AG08395 (cell line): ENCODE measurements around the gene ISX.
"Not testable (repeated sequence)": the region's sequence is repeated elsewhere in the genome, so short reads cannot be mapped to it uniquely, and the experiment has no call there.

Experiments
- DNase-seq: peaks from one replicate; pipeline ENCODE4 v3.0.0; 2012; ENCODE audit warnings: mixed read lengths, low spot score

The ISX gene

DNA sequence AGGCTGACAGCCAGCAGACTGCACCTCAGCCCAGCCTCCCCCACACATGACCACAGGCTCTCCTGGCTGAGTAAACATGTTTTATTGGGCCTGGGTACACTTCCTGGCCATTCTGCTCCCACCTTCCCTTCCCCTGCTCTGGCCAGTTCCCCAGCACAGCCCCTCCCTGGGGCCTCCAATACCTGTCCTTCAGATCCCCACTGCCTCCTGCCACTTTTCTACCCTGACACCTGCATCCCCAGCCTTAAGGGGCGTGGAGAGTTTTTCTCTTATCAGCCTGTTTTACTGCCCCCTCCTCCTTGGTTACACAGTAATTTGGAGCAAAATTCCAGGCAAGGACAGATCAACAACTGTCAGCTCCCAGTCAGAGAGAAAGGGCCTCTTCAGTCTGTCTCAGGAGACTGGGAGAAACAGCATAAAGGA lies at the start of gene ISX:
Gene ISX (plus strand): TSS at position 363 of the 423 bp plus-strand sequence. CDS start 930 bp downstream, outside the sequence.
- no peak for DNase-seq

DNA sequence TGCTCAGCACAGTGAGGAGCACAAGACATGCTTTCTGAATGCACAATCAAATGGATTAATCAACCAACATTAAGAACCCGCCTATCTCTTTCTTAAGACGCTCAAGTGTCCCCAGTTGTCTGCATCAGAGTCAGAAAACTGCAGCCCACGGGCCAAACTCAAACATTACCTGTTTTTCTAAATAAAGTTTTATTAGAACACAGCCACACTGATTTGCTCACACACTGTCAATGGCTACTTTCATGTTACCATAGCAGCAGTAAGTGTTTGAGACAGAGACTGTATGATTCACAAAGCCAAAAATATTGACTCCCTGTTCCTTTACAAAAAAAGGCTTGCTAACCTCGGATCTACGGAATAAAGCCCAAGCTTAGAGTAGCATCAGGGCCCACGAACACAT lies 49.0 kb upstream of the ISX start:
- no peak for DNase-seq

DNA sequence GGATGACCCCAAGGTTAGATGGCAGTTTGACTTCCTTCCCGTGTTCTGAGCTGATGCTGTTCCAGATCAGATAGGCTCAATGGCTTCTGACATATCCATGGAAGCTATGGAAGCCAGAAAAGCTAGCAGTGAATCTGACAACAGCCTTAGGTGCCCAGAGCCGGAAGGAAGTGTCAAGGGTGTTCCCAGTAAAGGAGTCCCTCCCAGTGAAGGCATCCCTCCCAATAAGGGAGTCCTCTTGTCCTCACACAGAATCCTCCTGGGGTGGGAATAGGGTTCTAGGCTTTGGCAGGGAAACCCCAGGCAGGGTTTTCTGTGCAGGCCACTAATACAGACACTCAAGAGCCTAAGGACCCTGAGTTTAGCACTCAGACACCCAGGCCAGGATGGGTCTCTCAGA lies 47.0 kb upstream of the ISX start:
- no peak for DNase-seq

DNA sequence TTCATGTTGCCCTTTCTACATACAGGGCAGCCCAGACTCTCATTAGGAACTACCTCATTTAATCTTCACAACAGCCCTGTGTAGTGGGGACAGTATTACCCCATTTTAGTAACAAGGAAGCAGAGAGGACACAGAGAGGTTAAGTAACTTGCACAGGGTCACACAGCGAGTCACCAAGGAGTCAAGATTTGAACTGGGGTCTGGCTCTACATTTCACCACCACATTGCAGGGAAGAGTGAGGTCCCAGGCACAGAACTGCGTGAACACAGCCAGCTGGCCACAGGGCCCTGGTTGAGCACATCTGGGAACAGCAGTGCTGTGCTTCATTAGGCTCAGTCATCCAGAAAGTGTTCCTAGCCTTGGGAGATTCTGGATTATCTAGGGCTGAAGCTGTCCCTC lies 45.4 kb upstream of the ISX start:
- DNase-seq: no peak

DNA sequence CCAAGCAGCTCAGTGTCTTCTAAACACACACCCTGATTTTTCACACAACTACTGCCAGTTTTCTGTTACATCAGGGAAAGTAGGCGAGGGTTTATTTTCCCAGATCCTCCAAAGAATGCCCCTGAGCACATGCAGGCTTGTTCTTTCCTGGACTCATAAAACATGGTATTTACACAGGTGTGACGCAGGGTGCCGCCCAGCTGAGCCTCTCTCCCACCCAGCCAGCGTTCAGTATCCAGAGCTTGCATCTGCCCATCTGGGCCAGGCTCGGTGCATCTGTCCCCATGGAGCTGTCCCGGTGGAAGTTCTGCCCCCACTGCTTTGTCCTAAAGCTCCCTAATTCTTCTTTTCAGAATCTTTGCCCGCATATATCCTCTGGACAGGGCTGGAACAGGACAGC lies 44.8 kb upstream of the ISX start:
- DNase-seq: no peak

DNA sequence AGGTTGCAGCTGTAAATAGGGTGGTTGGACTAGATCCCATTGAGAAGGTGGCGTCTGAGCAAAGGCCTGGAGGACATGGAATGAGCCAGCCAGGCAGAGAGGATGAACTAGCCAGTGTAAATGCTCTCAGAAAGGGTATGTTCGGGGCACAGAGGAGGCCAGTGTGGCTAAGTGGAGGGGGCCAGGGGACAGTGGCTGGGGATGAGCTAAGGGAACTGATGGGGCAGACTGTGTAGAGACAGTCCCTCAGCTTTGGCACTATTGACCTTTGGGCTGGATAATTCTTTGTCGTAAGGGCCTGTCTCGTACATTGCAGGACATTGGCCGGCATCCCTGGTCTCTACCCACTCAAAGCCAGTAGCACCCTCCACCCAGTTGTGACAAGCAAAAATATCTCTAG lies 43.7 kb upstream of the ISX start:
- no peak for DNase-seq

DNA sequence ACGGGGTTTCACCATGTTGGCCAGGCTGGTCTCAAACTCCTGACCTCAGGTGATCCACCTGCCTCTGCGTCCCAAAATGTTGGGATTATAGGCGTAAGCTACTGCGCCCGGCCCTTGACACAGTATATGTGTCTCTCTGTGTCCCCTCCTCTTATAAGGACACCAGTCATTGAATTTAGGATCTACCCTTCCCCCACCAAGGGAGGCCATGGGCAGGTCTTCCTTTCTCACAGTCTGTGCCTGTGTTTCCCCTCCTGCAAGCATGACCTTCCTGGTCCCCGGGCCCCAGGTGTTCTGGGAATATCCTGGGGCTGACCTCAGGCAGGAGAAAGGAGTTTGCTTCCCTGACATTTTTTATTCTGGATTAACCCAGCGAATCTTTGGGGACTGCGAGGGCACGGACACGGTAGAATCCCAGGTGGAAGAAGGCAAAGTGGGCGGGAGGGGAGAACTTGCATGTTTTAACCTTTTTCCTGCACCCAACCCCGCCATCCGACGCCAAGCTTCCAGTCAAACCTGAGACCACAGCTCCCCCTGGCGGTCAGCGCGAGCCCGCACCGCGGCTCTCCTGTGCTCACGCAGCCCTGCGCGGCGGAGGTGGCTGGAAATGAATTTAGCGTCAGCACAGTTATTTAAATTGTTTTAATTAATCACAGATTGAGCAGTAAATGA lies 42.1 kb upstream of the ISX start:
- DNase-seq: peak; percentile 73

DNA sequence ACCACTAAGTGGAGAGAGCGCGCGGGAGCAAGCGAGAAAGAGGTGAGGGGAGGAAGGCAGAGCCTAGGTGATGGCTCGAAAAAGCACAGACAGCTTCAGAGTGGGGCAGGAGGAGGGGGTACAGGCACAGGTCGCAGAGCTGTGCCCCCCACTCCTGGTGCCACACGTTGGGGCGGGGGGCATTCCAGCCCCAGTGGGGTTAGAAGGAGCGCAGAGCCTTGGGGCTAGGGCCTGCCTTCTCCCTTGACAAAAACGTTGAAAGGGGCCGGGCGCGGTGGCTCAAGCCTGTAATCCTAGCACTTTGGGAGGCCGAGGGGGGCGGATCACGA lies 41.6 kb upstream of the ISX start:
- DNase-seq: no peak

DNA sequence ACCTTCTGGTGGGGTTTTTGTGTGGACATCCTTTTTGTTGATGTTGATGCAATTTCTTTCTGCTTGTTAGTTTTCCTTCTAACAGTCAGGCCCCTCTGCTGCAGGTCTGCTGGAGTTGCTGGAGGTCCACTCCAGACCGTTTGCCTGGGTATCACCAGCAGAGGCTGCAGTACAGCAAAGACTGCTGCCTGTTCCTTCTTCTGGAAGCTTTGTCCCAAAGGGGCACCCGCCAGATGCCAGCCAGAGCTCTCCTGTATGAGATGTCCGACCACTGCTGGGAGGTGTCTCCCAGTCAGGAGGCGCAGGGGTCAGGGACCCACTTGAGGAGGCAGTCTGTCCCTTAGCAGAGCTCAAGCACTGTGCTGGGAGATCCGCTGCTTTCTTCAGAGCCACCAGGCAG lies 35.8 kb upstream of the ISX start:
- DNase-seq: not testable (repeated sequence)

DNA sequence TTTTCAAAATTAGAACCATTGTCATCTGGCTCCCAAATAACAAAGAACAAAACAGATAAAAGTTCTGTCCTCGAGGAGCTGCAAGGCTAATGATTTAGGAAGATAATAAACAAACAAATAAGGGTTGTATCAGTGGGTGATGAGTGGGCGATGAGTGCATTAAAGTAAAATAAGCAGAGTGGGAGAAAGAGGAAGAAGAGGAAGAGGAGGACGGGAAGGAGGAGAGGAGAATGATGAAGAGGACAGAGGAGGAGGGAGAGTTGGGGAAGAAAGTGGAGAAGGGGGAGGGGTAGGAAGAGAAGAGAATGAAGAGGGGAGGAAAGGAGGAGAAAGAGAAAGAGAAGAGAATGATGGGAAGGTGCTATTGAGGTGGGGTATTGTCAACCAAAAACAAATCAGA lies 33.4 kb upstream of the ISX start:
- no peak for DNase-seq

DNA sequence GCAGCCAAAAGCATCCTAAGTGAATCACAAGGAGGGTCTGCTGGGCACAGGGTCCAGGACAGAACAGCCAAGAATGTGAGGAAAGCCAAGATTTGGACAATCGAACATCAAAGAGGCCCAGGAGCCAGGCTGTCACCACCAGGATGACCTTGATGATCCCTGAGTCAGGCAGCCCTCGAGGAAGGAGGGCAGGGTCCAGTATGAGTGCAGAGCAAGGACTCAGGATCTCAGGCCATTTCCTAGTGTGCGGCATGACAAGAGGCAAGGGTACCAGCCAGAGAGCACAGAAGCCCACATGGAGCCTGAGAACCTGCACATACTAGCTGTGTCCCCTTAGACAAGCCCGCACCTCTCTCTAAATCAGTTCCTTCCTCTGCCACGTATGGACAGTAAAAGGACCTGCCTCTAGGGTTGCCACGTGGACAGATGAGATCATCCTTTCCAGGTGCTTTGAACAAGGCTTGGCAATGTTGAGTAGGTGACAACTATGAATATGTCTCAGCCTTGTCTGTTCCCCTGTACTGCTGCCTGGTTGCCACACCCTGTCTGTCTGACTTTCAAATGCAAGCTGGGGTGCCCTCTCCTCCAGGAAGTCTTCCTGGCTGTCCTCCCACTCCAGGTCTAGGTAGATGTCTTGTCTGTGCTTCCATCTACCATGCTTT lies 32.2 kb upstream of the ISX start:
- no peak for DNase-seq

DNA sequence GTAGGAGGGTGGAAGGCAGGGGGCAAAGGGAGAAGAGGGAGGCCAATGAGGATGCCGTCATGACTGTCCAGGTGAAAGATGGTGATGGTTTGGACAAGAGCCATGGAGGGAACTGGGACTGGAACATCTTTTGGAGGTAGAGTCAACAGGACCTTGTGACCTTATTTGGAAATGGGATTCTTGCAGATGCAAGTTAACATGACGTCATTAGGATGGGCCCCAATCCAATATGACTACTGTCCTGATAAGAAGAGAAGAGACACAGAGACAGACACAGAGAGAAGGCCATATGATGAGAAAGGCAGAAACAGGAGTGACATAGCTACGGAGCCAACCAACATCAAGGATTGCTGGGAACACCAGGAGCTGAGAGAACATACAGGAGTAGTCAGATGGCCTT lies 31.0 kb upstream of the ISX start:
- no peak for DNase-seq

DNA sequence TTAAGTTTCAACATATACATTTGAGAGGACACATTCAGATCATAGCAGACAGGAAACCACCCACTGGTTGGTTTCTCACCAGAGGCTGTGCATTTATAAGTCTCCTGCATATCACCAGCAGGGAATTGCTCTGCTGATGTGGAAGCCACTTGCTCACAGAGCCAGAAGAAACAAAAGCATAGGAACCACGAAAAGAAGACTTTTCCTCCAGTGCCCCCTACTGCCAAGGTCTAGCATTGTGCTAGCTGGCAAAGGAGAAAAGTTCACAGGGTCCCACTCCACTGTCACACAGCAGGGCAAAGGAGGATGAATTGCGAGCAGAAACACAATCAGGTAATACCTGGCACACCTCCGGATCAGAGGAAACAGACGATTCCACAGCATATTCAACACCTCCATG lies 28.9 kb upstream of the ISX start:
- DNase-seq: peak; percentile 38

DNA sequence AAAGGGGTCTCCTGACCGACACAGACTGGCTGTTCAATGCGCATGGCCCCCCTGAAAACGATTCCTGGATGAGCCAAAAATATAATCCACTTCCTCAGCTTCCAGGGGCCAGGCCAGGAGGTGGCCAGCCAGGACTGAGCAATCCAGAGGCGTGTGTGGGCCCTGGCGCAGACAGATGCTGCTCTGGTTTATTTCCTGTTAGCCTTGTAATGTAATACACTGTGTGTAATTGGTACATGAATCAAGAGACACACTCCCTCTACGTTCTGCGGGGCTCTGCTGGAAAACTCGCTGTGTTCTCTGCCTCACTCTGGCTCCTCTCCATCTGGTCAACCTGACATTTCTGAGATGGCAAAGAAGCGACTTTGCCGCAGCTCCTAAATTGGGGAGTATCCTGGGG lies 26.3 kb upstream of the ISX start:
- peak; percentile 22 for DNase-seq

DNA sequence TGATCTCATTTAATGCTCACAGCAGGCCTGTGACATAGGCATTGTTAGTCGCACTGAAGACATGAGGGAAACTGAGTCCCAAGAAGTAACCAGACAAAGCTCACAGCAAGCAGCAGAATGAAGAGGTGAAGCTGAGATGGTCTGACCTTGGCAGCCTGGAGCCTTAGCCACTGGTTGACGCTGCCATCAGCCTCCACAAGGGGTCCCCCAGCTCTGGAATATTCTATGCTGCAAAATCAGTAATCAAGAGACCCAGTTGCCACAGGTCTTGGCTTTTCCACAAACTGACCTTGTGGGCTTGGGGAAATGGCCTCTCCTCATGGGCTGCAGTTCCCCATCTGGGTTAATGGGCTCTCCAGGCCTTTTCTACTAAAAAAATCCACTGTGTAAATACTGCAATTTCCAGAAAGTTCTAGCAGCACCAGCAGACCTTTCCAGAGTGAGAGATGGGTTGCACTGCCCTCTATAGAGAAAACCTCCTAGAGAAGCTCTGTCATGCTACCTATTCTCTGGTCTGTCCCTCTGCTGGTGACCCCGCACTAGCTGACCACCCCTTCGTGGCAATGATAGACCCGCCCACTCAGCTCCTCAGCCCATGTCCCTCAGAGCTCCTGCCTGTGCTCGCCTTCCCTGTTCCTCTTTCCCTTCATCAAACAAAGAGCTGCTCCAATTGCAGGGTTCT lies 22.6 kb upstream of the ISX start:
- peak; percentile 21 for DNase-seq

DNA sequence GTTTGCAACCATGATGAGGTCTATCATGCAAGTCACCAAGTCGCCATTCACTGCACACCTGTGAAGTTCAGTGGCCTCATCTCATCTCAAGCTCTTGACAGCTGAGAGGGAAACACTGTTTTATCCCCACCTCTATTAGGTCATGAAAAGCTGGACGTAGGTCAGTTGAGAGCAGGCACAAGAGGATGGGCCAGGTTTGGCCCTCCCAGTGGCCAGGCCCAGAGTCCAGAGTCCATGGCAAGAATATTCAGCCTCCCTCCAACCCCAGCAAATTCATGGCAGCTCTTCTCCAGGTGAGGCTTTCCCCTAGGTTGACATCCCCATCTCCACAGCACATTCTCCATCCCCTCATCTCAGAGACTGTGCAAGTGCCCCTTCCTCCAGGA lies 22.0 kb upstream of the ISX start:
- no peak for DNase-seq

DNA sequence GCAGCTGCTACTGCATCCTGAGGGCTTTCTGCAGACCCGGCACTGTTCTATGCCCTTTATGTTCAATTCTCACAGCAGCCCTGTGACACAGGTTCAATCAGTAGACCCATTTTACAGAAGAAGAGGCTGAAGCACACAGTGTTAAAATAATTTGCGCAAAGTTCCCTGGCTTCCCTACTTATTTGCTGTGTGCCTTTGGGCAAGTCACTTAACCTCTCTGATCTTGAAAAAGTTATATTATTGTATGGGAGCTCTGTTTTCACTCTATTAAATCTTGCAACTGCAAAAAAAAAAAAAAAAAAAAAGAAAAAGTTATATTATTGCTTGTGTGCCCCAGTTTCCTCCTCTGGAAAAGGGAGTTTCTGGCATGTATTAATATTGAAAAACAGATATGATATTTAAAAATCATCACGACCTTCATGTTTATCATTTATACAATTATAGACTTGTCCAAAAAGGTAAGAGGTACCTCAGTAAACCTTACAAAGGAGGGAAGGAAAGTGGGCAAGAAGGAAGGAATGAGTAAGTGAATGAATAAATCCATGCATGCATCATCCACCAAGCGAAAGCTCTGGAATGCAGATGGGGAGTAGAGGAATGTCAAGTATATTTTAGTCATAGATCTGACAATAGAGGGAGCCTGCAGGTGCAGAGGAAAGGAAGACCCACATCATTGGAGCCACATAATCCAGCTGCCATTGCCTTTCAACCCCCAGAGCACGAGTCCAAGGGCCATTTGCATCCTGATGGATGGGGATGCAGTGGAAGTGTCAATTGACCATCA lies 21.2 kb upstream of the ISX start:
- DNase-seq: no peak

DNA sequence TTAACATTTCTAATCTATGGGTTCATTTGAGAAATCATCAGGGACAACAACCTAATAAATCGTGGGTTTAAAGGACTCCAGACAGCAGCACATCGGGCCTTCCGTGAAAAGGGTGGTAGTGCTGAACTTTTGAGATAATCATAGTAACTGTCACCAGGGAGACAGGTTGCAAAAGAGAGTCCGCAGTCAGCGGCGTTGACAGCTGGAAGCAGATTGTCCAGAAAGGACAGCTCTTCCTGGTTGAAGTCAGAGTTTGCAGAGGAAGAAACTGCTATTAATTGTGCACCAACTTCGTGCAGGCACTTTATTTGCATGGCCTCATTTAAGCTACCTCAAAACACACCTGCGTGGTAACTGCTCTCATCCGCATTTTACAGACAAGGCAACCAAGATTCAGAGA lies 20.5 kb upstream of the ISX start:
- no peak for DNase-seq

DNA sequence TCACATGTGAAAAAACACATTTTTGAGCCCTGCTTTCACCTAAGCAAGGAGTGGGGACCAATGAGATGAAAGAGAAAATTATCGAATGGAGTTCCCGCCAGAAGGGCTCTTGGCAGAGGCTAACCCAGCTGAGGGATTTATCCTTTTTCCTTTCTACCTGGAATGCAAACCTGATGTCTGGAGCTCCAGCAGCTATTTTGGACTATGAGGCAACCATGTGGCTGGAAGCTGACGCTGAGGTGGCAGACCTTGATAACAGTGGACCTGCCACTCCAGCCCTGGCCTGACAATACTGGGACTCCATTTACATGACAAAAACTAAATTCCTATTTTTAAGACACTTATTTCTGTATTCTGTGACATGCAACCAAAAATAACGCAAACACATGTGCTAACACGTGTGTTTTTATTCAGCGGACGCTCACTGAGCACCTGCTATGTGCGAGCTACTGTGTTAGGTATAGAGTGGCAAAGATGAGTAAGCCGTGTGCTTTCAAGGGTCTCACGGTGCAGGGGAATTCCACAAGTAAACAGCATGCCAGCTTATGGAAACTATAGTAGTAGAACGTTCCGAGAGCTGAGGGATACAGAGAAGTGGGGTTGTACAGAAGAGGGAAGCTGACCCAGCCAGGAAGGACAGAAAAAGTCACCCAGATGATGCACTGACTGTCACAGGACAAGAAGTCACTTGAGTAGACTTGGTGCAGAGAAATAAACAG lies 19.1 kb upstream of the ISX start:
- DNase-seq: no peak

DNA sequence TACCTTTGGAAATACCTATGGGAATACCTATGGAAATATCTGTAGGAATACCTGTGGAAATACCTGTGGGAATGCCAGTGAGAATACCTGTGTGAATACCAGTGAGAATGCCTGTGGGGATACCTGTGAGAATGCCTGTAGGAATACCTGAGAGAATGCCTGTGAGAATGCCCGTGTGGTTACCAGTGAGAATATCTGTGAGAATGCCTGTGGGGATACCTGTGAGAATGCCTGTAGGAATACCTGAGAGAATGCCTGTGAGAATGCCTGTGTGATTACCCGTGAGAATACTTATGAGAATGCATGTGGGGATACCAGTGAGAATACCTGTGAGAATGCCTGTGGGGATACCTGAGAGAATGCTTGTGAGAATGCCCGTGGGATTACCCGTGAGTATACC lies 15.9 kb upstream of the ISX start:
- not testable (repeated sequence) for DNase-seq

DNA sequence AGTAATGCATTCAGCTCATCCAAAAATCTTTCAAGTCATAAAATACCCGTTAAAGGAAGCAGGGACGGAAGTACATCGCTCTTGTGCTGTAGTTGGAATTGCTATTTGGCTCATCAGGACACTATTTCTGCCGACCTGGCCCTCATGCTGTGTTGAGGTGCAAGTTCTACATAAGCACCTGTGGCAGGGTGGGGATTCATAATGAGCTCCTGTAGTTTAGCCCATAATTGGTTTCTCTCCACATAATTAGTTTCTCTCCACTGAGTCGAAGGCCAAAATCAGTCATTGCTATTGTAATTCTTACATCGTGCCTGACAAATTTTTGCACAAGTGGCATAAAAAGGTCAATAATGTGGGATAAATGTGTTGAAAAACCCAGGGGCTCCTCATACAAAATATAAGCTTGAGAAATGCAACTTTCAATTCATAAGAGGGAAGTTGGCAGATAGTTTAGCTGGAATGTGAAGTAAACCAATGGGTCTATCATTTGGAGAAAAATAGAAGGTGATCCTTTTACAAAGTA lies 14.9 kb upstream of the ISX start:
- DNase-seq: no peak

DNA sequence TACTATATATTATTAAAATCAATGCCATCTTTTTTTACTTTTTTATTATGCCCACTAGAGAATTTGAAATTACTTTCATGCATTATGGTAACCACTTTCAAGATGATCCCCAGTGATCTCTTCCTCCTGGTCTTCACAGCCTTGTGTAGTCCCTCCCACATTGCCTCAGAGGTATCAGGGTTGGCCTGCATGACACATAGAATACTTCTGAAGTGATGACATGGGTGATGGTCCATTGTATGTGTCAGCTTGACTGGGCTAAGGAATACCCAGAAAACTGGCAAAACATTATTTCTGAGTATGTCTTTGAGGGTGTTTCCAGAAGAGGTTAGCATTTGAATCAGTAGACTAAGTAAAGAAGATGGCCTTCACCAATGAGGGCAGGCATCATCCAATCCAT lies 14.2 kb upstream of the ISX start:
- DNase-seq: no peak
